Stimulated activated CD4-positive, alpha-beta T cell treated with anti-CD3 and anti-CD28 coated beads, Interleukin-1b, Interleukin-23, amount 100 ng/mL, for 1 hour (primary cell): ENCODE data around the gene SLU7.

Experiments used
- DNase-seq, 2 donors: peaks; one replicate each; pipeline ENCODE4 v3.0.0-alpha.2; 2020; ENCODE audit warnings: low read depth in 2 of 2

SLU7 gene

GRCh38 chr5:160418561-160419457 lies at the start of gene SLU7:
Gene SLU7 (minus strand): TSS chr5:160419081. CDS start chr5:160415294, 3,787 bp downstream.
- DNase-seq: peak; percentile 80 to 85

DNA sequence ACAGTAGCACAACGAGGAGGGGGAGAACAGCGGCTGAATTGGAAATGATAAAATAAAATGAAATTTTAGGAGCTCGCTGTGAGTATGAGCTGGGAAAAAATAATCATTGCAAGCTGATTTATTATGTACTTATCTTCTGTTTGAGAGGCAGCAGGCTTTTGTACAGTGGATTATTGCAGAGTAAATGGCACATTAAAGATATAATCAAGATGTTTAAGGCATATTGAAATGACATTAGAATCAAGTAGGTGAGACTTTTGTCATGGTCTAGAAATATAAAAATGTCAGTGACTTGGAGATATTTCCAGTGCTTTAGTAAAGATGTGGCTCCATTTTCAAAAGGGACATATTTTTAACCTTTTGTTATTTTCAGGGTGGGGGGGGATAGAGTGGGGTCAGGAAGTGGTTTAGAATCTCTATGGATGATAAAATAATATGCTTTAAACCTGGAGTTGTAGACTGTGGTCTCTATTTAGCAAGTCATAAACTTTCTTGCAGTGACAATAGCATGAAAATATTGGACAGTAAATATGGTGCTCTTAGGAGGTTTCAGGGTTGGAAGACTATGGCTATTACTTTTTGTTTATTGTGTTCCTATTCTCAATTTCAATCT lies 49.6 kb upstream of the SLU7 start:
- DNase-seq: no peak

DNA sequence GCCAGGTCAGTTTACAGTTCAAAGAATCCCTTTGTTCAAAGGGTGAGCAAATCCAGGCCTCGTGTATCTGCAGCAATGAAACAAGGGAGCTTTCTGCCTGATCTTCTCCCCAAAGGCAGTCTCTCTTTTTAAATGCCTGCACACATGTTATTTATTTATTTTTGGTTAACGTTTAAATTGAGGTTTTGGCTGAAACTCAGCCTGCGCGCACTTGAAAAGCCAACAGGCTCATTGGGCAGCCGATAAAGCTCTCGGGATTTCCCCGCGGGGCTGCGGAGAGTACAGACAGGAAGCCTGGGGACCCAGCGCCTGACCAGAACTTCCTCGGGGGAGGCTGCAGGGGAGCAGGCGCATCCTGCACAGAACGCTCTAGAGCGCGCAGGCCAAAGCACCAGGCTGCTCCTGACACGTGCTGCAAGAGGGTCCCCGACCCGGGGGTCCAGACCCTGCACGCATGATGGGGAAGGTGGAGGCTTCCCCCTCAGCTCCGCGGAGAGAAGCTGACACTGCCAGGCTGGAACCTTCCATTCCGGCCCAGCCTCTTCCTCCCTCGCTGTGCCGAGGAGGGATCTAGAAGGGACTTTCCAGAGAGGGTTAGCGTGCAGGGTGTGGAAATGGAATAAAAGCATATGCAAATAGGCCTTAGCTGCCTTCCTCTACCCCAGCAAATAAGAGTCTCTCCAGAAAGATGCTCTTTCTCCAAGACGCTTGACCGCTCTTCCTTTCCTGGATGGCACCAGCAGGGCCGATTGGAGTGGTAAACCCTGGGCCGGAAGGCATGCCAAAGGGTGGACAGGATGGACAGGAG lies 48.9 kb upstream of the SLU7 start:
- peak; percentile 30 to 60 for DNase-seq

DNA sequence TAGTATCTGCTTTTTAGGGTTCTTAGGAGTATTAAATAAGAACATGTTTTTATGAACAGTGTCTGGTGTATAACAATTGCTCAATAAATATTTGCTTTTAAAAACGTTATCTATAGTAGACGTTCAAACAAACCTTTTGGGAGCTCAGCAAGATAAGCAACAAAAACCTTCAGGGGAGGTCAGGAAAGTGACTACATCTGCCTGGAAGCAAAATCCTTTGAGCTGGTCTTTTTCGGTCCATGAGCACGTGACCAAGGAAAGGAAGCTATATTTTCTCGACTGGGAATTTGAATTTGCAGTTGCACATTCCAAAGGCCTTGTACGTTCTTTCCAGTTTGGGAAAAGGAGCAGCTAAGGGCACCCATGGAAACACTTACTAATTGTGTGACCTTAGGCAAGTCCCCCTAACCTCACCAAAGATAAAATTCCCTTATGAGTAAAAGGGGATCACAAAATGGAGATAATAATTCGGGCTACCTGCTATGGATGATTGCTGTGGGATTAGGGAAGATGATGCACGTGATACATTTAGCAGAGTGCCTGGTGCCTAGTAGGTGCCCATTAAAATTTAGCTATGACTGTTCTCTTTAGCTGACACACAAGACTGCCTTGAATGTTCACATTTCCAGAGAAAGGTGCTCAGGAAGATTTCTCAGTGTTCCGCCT lies 48.1 kb upstream of the SLU7 start:
- DNase-seq: no peak

DNA sequence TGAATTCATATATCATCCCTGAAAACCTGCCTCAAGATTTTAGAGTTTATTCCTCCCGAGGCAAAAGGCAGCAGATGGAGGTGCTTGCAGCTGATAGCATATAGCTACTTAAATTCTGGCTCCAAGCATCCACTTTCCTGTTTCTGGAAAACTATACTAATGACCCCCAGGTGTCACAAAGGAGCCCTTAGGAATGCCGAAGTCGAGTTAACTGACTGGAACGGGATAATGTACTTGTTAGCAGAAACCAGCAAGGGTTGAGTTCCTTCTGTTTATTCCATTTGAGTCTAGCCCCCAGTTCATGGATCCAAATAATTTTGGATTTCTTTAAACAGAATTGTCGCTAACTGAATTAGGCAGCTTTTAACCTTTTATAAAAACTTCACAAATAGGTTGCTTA lies 47.2 kb upstream of the SLU7 start:
- no peak for DNase-seq

- DNase-seq: no peak
Measured at GRCh38 chr5:160464466-160464797, 45.6 kb upstream of the SLU7 start.

- no peak for DNase-seq
Measured at GRCh38 chr5:160463740-160464465, 45.0 kb upstream of the SLU7 start.

- DNase-seq: no peak
Measured at GRCh38 chr5:160463227-160463626, 44.3 kb upstream of the SLU7 start.

DNA sequence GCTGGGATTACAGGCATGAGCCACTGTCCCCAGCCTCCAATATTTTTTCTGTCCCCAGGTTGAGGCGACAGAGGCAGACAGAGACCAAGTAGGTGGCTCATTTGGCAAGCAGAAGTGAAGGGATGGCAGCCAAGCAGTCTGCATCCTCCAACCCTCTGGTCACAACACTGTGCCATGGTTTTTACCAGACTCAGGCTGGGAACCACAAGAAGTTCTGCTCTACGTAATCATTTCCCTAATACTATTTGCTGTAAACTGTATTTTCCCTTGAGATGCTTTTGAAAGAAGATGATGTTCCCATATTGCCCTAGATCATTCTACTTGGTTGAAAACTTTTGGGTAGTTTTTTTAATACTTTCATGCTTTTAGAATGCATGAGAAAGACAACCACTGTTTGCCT lies 43.3 kb upstream of the SLU7 start:
- no peak for DNase-seq

- DNase-seq: no peak
Measured at GRCh38 chr5:160461378-160461777, 42.5 kb upstream of the SLU7 start.

- no peak for DNase-seq
Measured at GRCh38 chr5:160460377-160461049, 41.6 kb upstream of the SLU7 start.

- no peak for DNase-seq
Measured at GRCh38 chr5:160458806-160459800, 40.2 kb upstream of the SLU7 start.

DNA sequence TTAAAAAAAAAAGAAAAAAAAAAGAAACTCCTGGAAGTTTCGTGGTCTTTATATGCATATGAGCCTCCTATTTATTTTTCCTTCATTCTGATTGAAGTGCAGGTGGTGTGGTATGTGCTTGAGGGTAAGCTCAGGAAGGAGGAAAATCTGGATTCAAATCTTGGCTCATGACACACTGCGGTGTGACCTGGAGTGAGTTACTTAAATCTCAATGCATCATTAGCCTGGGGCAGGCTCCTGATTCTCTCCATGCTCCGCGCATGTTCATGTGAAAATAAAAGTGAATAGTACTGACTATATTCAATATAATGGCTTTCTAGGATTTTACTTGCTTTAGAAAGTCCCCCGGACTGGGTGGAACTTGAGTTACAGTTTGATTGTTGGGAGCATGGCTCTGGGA lies 38.4 kb upstream of the SLU7 start:
- DNase-seq: no peak

DNA sequence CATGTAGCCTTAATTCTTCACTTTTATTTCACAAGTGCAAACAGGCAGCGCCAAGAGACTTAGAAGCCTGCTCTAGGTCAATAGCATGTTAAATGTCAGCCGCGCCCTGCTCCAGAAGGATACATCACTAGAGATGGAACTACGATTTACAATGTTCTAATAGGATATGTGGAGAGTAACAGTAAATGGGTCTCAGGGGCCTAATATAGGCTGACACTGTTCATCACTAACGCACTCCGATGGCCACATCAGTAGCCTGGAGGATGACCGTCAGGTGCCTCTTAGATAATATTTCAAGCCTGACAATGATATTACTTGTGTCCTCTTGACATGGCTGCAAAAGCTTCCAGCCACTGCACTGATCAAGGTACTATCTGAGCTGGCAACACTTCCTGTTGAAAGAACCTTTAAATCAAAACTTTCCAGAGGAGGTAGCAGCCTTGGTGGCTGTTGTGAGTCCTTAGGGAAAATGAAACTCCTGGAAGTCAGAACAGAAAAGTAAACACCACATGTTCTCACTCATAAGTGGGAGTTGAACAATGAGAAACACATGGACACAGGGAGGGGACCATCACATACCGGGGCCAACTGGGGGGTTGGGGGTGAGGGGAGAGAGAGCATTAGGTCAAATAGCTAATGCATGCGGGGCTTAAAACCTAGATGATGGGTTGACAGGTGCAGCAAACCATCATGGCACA lies 37.7 kb upstream of the SLU7 start:
- no peak for DNase-seq

DNA sequence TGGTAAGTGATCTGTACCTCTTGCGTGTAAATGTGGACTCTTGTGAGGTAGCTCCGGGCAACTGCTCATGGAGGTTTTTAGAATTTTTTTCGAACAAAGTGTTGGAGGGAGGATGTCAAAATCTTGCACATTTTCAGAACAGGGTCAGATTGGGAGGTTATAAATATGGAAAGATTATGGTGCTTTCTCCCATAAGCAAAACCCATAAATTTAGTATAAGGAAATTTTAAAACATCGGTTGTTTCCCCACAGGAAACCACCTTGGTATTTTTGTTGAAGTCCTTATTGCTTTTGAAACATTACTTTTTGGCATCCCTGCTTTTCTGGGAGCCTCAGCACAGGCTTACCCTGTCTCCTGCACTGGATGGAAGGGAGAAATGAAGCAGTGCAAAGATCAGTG lies 36.7 kb upstream of the SLU7 start:
- DNase-seq: no peak

DNA sequence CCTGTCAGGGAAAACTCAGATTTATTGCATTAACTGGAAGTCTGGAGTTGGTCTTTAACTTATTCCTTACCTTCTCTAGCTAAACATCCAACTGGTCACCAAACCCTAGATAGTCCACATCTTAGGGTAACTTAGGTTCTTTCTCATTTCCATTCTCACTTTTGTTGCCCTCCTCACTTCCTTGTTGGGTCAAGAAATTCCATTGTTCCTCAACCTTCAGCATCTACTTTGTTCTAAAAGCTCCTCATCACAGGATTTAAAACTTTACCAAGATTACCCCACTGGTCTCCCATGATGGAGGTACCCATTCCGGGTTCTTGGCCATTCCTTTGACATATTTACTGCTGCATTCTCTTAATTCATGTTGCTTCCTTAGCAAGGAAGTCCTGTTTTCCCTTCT lies 34.9 kb upstream of the SLU7 start:
- no peak for DNase-seq

DNA sequence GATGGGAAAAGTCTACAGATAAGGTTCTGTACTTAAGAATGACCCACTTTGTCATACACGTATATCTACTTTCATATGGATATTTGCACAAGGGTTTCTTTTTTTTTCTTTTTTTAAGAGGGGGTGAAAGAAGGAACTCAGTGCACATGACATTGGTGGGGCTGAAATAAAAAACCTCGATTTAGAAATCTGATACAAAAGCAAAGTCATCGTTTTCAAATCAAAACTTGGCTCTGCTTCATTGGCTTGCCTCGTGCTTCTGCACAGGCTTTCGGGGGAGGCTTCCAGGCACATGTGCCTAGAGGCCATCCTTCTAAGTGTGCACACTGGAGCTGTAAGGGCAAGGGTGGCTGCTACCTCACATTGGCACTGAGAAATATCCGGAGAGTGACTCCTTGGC lies 33.9 kb upstream of the SLU7 start:
- DNase-seq: no peak

- DNase-seq: no peak
Measured at GRCh38 chr5:160452036-160452435, 33.2 kb upstream of the SLU7 start.

- DNase-seq: no peak
Measured at GRCh38 chr5:160451281-160451680, 32.4 kb upstream of the SLU7 start.
